ENCODE data around the gene CNOT4. TPM values are rescaled to one million over a fixed set of nuclear protein-coding genes. Genes with fewer than 3 reads are reported as not detected.

Gene CNOT4
- total RNA-seq, 1 experiment from 2014 or later = 16.6 TPM

DNA sequence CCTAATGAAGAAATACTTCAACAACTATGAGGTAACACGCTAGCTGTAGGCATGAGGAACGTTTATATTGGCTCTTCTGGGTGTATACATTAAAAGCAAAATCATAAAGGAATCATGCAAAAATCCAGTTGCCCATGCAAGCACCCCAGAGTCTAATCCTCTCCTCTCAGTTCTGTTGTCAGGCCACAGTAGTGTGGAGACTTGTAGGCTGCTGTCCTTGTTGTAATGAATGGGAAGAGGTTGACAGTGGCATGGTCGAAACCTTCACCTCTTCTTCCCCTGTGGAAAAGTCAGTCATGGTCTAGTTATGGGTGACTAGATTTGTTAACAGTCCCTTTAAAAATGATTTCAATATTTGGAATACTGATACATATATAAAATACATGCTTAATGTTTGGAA lies 121.3 kb downstream of the CNOT4 start:
- TF ChIP-seq FOSL1 (IDR thresholded peaks at IDR 0.05; ENCODE audit: low read depth) (no peak), RAD21 (IDR thresholded peaks at IDR 0.05; ENCODE audit: low read depth) (no peak), ZNF274 (IDR thresholded peaks at IDR 0.05; ENCODE audit: low read depth, low read length) (no peak), POLR2A (IDR thresholded peaks at IDR 0.05; ENCODE audit: borderline replicate concordance, extremely low read depth, insufficient read depth, insufficient read length) (no peak), ZBTB33 (IDR thresholded peaks at IDR 0.05; ENCODE audit: extremely low read depth, insufficient replicate concordance, low read length) (no peak), ELF1 (IDR thresholded peaks at IDR 0.05; ENCODE audit: borderline replicate concordance, low read depth) (no peak), SRF (IDR thresholded peaks at IDR 0.05; ENCODE audit: low read depth) (no peak), SIN3A (IDR thresholded peaks at IDR 0.05; ENCODE audit: low read depth) (no peak)
- TF ChIP-seq, protein P1, sequence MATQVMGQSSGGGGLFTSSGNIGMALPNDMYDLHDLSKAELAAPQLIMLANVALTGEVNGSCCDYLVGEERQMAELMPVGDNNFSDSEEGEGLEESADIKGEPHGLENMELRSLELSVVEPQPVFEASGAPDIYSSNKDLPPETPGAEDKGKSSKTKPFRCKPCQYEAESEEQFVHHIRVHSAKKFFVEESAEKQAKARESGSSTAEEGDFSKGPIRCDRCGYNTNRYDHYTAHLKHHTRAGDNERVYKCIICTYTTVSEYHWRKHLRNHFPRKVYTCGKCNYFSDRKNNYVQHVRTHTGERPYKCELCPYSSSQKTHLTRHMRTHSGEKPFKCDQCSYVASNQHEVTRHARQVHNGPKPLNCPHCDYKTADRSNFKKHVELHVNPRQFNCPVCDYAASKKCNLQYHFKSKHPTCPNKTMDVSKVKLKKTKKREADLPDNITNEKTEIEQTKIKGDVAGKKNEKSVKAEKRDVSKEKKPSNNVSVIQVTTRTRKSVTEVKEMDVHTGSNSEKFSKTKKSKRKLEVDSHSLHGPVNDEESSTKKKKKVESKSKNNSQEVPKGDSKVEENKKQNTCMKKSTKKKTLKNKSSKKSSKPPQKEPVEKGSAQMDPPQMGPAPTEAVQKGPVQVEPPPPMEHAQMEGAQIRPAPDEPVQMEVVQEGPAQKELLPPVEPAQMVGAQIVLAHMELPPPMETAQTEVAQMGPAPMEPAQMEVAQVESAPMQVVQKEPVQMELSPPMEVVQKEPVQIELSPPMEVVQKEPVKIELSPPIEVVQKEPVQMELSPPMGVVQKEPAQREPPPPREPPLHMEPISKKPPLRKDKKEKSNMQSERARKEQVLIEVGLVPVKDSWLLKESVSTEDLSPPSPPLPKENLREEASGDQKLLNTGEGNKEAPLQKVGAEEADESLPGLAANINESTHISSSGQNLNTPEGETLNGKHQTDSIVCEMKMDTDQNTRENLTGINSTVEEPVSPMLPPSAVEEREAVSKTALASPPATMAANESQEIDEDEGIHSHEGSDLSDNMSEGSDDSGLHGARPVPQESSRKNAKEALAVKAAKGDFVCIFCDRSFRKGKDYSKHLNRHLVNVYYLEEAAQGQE (IDR thresholded peaks at IDR 0.05; ENCODE audit: low read depth) = no peak
- ATAC-seq (no peak), DNase-seq (ENCODE audit: low read depth, low spot score) (no peak)
- intact Hi-C loops (cut with micrococcal nuclease) = no loop called here
- no peaks in the 10 kb centered on the region for H3K4me1 ChIP-seq (ENCODE audit: control insufficient read depth in 1 of 2, insufficient read depth in 2 of 2, low read length in 2 of 2)
- no peak overlapping the region for H3K4me3 ChIP-seq (replicated peaks in 1 of 2; ENCODE audit: low read depth in 1 of 2, low read length in 2 of 2)
- H3K27ac ChIP-seq (ENCODE audit: low read depth, low read length) = no peak overlapping the region
- no TSS peak for BruUV-seq (replicated peaks)
- ChIA-PET CTCF (no interaction called here), POLR2A (no interaction called here), RAD21 (ENCODE audit: low non-redundant PET in 1 of 2, low total read pairs in 2 of 2, uncharacterized antibody in 2 of 2, unreplicated experiment in 2 of 2) (no interaction called here)
- H3K9me3 ChIP-seq (ENCODE audit: control insufficient read depth in 1 of 2, insufficient read depth in 1 of 2, low read depth in 1 of 2, low read length in 2 of 2) = no peaks in the 10 kb centered on the region
- H2AFZ ChIP-seq (ENCODE audit: low read depth, low read length, poor library complexity, severe bottlenecking) = no peak overlapping the region
- H3K27me3 ChIP-seq (ENCODE audit: insufficient read depth, low read length) = no peaks in the 10 kb centered on the region
- H3K9ac ChIP-seq (ENCODE audit: low read length) = no peak overlapping the region
- H3K36me3 ChIP-seq (ENCODE audit: control insufficient read depth in 1 of 2, insufficient read depth in 2 of 2, low read length in 2 of 2) = peaks cover under 1 to 3% of the 10 kb centered on the region in 2 experiments; a peak in 1 of 4 replicates
- no peaks in the 10 kb centered on the region for H3K9me2 ChIP-seq (ENCODE audit: insufficient read depth)
- H3K4me2 ChIP-seq (ENCODE audit: low read length) = no peak overlapping the region
- no peaks in the 10 kb centered on the region; the same call in 1 of the 2 replicates for H3K79me2 ChIP-seq (ENCODE audit: insufficient read depth, low read length)
- H4K20me1 ChIP-seq (ENCODE audit: insufficient read depth) = peaks cover 8% of the 10 kb centered on the region; the same call in 1 of the 2 replicates
